Activated T-cell treated with anti-CD3 and anti-CD28 coated beads for 4 hours (primary cell): ENCODE results near the gene RBM26.
A peak's percentile ranks its signal among the peaks of the same experiment; 100 is the strongest.

ENCODE experiments used
- DNase-seq: peaks from one replicate; pipeline ENCODE4 v3.0.0-alpha.2; 2020

Gene RBM26

DNA sequence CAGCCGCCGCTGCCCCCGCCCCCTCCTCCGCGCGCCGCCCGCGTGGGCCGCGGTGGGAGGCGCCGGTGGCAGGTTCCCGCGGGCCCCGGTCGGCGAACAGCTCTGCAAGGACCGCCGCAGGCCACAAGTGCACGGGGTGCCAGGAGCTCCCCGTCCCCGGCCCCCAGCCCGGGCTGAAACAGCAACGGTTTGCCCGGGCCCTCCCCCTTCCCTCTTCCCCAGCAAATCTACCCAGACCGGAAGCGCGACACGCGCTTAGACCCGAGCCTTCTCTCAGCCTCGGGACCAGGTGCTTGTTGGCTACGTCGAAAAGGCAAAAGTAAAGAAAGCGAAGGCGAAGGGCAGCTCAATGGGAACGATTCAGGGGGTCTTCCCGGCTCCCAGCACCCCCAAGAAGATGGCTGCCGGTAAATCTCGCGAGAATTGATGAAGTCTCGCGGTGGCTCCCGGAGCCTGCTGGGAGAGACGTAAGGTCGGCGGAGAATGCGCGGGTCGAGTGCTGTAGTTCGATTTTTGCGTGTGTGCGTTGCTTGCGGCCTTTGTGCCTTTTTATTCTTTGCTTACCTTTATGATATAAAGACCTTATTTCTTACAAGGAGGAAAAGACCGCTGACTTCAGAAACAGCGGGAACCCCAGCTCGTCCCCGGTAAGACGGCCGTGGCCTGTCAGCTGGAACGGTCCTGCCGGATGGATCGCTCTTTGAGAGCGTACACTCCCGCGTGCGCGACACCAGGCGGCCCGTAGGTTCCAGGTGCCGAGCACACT is at the start of gene RBM26:
RBM26 (minus strand) TSS at position 425 of the 766 bp plus-strand sequence. CDS start 481 bp downstream, outside the sequence.
- DNase-seq: peak; percentile 93

- DNase-seq: no peak
These were observed 49.3 kb upstream of the RBM26 start for GRCh38 chr13:79455331-79455730.

- DNase-seq: no peak
These were observed 46.3 kb upstream of the RBM26 start for GRCh38 chr13:79452239-79452913.

DNA sequence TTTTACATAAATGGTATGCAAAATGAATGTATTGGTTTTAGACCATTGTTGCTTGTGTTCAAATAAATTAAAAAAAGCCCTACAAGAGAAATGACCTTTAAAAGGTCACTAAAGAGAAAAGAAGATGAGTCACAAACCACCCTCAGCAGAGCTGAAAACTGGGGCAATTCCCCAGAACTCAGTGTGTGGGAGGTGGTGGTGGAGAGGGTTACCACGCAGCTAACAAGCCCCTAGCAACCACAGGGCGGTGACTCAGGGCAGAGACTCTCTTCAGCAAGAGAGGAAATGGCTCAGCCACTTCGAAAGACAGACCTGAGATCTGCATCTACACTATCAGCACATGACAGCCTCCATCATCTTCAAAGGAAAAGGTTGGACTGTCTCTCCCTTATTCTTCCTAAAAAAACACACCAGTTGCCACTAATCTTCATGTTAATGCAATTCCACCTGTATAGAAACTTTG is 45.5 kb upstream of the RBM26 start:
- DNase-seq: peak; percentile 88

- DNase-seq: no peak
These were observed 44.1 kb upstream of the RBM26 start for GRCh38 chr13:79450110-79450509.

DNA sequence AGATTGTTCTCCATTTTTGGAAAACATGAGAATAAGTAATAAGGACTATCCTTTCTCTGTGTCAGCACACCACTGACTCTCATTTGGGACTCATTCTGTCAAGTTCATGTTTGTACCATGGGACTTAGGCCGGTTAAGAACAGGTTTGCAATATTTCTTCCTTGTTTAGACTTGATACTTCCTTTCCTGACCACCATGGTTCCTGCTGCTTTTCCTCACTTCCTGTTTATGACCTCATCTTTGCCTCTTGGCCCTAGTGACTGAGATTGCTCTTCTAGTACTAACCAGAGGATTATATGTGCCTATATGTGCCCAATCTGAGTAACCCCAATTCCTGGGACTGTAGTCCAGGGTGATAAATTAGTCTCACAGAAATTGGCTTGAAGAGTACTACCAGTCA is 42.4 kb upstream of the RBM26 start:
- DNase-seq: no peak

GRCh38 chr13:79447741-79448140 is 41.7 kb upstream of the RBM26 start:
- DNase-seq: no peak

GRCh38 chr13:79447141-79447540 is 41.1 kb upstream of the RBM26 start:
- DNase-seq: no peak

DNA sequence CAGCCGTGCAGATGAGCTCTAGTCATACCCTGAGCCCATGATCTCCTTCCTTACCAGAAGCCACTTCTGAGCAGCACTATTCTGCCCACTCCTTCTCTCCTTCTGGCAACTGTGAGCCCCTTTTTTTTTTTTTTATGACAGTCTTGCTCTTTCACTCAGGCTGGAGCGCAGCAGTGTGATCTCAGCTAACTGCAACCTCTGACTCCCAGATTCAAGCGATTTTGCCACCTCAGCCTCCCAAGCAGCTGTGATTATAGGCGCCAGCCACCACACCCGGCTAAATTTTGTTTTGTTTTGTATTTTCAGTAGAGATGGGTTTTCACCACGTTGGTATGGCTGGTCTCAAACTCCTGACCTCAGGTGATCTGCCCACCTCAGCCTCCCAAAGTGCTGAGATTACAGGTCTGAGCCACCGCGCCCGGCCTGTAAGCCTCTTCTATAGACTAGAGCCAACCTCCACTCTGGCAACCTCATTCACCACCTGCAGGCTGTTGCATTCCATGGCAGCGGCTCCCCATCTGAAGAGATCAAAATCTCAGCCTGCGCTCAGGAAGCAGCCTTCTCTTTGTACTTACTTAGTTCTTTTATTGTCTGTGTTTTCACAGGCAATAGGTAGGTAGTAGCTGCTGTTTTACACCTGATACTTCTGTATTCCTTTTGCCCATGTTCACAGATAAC is 40.1 kb upstream of the RBM26 start:
- no peak for DNase-seq

GRCh38 chr13:79442706-79443105 is 36.7 kb upstream of the RBM26 start:
- DNase-seq: no peak

DNA sequence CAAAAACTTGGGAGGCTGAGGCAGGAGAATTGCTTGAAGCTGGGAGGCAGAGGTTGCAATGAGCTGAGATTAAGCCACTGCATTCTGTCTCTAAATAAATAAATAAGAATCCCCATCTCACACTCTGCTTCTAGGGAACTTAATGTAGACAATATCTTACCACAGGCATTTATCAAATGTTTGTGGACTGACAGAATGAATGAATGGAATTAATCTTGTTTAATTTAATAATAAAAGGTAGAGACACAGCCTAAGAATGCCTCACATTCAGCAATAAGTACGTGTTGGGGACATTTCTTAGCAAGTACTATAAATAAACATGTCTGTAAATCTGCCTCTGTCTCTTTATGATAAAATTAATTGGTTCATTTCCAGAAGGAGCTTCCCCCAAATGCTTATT is 36.2 kb upstream of the RBM26 start:
- DNase-seq: no peak

GRCh38 chr13:79440958-79441528 is 35.0 kb upstream of the RBM26 start:
- DNase-seq: no peak

- no peak for DNase-seq
These were observed 33.2 kb upstream of the RBM26 start for GRCh38 chr13:79439275-79439674.

GRCh38 chr13:79435561-79435990 is 29.5 kb upstream of the RBM26 start:
- no peak for DNase-seq

DNA sequence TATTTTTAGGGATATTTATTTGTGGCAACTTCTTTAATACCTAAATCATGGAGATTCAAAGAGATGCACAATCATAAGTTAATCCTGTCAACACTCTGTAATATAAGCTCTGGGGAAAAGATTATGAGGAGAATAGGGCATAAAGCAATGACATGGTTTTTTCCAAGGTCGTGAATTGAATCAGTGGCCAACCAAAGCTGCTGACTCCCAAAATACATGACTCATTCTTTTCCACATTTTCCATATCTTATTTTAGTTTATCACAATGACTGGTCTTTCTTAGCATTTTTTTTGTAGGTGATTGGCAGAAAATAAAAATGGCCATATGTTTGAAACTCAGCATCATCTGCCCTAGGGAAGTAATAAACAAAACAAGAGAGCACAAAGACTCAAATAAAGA is 28.5 kb upstream of the RBM26 start:
- no peak for DNase-seq

DNA sequence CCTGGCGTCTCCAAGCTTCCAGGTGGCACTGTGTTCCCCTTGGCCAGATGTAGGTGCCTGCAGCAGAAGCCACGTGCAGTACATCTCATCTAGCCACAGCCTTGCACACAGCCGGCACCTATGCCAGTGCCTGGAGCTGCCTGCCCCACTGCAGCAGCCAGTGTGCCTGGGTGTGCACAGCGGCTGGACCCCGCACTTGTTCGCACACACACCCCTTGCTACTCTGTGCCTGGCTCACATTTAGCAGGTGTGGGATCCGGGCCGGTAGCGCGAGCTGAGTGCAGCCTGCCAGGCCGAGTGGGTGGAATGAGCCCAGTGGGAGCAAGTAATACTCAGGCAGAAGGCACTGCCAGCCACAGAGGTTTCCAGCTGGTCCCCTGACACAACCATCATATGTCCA is 26.9 kb upstream of the RBM26 start:
- DNase-seq: no peak

DNA sequence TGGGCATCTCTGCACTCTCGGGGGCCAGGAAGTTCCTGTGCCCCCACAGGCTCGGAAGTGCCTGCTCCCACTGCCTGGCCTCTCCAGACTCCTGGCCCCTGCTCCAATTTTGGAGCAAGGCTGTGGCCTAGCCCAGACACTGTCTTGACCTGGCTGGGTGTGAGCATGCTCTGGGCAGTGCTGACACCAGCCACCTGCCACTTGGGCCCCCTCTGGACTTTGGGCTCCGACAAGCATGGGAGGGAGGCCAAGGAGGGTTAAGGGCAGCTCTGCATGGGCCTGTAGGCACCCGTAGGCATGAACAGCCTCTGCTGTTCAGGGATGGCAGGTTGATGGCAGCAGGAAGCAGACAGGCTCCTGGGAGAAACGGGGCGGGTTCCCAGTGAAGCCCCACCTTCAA is 26.0 kb upstream of the RBM26 start:
- no peak for DNase-seq

DNA sequence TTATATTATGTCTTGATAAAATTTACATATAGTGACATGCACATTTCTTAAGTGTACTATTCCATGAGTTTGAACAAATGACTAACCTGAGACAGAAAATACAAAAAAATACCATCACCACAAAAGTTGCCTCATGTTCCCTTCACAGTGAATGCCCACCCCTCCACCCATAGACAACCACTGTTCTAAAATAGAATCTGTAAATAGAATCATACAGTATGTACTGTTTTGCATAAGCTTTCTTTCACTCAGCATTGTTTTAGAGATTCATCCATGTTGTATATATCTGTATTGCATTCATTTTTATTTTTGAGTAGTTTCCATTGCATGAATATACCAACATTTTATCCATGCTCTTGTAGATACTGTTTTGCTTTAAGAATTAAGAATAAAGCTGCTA is 23.3 kb upstream of the RBM26 start:
- DNase-seq: no peak

DNA sequence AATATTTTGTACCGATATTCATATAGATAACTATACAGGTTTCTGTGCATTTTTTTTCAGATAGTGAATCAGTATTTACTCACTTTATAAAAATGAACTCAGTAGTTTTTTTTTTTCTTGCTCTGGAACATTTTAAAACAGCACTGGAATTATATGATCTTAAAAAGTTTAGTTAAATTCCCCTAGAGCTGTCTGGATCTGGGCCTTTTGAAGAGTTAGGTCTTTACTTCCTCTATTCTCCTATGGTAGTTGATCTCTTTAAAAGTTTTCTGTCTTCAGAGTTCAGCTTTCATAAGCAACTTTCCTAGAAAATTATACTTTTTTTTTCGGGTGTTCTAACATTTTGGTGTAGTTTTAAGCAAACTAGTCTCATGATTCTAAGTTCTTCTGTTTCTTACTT is 21.8 kb upstream of the RBM26 start:
- DNase-seq: no peak

- DNase-seq: no peak
These were observed 21.2 kb upstream of the RBM26 start for GRCh38 chr13:79427265-79427664.

DNA sequence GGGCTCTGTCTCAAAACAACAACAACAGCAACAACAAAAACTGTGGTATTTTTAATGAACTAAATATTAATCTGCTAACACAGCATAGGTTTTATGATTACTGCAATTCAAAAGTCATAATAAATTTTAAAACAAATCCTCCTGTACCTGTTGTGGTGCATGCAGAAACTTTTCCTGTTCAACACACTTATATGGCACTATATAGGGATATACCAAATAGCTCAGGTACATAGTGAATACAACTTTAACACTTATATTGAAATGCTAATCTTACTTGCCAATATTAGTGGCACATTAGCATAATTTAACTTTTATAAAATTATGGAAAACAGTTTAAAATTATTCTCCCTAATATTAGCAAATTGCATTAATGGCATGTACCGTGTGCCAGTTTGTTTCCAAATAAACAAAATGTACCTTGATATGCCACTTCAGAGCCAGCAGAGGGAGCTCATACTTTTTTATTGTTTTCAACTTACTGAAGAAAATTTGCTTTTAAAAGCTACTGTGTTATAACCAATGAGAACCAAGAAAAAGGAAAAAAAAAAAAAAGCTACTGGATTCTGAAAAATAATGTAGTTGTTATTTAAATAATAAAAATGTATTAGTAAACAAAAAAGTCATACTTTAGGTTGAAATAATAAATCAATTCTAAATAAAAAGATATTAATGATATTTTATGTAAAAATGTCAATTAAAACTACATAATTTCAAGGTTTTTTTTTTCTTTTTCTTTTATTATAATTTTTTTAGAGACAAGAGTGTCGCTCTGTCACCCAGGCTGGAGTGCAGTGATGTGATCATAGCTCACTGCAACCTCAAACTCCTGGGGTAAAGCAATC is 18.0 kb upstream of the RBM26 start:
- no peak for DNase-seq

- DNase-seq: no peak
These were observed 17.3 kb upstream of the RBM26 start for GRCh38 chr13:79423340-79423739.

- no peak for DNase-seq
These were observed 13.3 kb upstream of the RBM26 start for GRCh38 chr13:79419365-79419764.
